Psoas muscle (tissue), 8 donors: ENCODE measurements around the gene TOPBP1. TPM values are rescaled to one million over a fixed set of nuclear protein-coding genes. Genes with fewer than 3 reads are reported as not detected.
A peak's percentile ranks its signal among the peaks of the same experiment; 100 is the strongest.
"Not testable (repeated sequence)": the region's sequence is repeated elsewhere in the genome, so short reads cannot be mapped to it uniquely, and the experiment has no call there.

Source experiments
- ATAC-seq, 4 donors: fragments of 200-7000 bp; cut with Tn5 transposase; one replicate each; pipeline ENCODE4 v1.9.1; 2020; ENCODE audit warnings: moderate library complexity in 3 of 4, mild to moderate bottlenecking in 2 of 4
- DNase-seq, 2 donors: peaks; one replicate each; pipeline ENCODE4 v3.0.0-alpha.2; 2020
- H3K27ac ChIP-seq: fragments of 200-600 bp; one replicate; pipeline ENCODE4 v1.8.0; 2022
- H3K27me3 ChIP-seq, 3 donors: fragments of 200-600 bp in 1 of 3; one replicate each; pipeline versions ENCODE4 v1.6.1 to v1.8.0; 2013 to 2022; ENCODE audit warnings: low read length in 2 of 3, mild to moderate bottlenecking in 2 of 3, moderate library complexity in 1 of 3; ENCODE audit not compliant: insufficient read depth in 3 of 3
- H3K36me3 ChIP-seq, 2 donors: fragments of 200-600 bp in 1 of 2; one replicate each; pipeline versions ENCODE4 v1.6.1 to v1.8.0; 2013 to 2022; ENCODE audit warnings: low read depth in 1 of 2, mild to moderate bottlenecking in 1 of 2, moderate library complexity in 1 of 2; ENCODE audit not compliant: insufficient read depth in 1 of 2
- H3K4me1 ChIP-seq: fragments of 200-600 bp; one replicate; pipeline ENCODE4 v1.8.0; 2022
- H3K4me3 ChIP-seq: fragments of 200-600 bp; one replicate; pipeline ENCODE4 v1.8.0; 2022; ENCODE audit warnings: mild to moderate bottlenecking
- H3K9me3 ChIP-seq: fragments of 200-600 bp; one replicate; pipeline ENCODE4 v1.8.0; 2022
- CTCF ChIP-seq: fragments of 200-600 bp; IDR thresholded peaks from one replicate; pipeline ENCODE4 v1.8.0; 2022; ENCODE audit warnings: antibody characterized with exemption
- WGBS, 3 donors: extraction: QIAGEN DNeasy Blood & Tissue Kit; methylation state at CpG; one replicate each; pipeline versions ENCODE4 v1.1.6 to v1.1.7; 2013; 5-methylcytosine and 5-hydroxymethylcytosine counted together
- intact Hi-C, 2 donors: fragments of 100-400 bp; cut with DNase I; formaldehyde crosslinking; loops; one replicate each; pipeline versions ENCODE4 v1.11.0 to v1.14.2; 2022
- polyA plus RNA-seq, 3 donors: library from polyadenylated mRNA; stranded (reverse); fragments of 200-250 nt; gene quantifications; one replicate each; pipeline ENCODE4 v1.2.3, GENCODE V29; 2013
- total RNA-seq, 4 donors: library from RNA; stranded (reverse); fragmentation: NEBNext Ultra II Directional in 2 of 4; extraction: Animal tissue kit (Norgen Biotek cat#: 25700) in 2 of 4; gene quantifications; one replicate each; pipeline versions ENCODE4 v1.2.1 to v1.2.4, GENCODE V29; 2021 to 2023
- donor health status: healthy with polysubstance abuse.
- donor health status: DM: no; HTN: no; CAD: no; lungs with moderate emphysema.
- donor health status: Bipolar disorder and iron deficiency.
- donor health status: healthy.
- donor health status: DM: yes; HTN: yes; CAD: no.
- donor health status: DM: no; HTN: no; CAD: no.
- donor health status: DM: no; HTN: no; CAD: no.
- donor health status: DM: yes; HTN: yes; CAD: no.

The TOPBP1 gene
- total and polyA plus RNA-seq, 7 donors, result 5.7 to 10.5 (median 7.4) TPM

DNA sequence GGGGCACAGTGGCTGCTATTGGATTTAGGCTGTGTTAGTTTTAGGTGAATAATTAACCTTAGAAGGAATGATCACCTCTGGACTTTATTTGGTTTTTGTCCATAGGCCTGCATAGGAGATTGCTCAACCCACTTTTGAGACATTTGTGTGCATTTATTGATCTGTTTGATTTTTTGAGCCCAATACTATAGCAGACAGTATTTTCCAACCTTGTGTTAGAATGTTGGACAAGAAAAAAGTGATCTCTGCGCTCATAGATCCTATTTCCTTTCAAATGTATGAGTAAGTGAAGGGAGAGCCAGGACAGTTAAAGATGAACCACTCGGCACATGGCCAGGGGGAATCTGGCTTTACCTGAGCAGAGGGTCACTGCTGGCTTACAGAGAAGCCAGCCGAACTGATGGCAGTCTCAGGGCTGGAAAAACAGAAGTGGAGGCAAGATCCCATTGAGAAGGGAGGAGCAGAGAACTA, 8.8 kb upstream of the TOPBP1 start:
- Histone ChIP-seq H3K27me3 (peaks cover 0 to 31% (median 11%) of the 10 kb centered on the region in 3 donors), H3K27ac (no peak overlapping the region), H3K4me3 (no peak overlapping the region), H3K9me3 (no peaks in the 10 kb centered on the region), H3K36me3 (no peaks in the 10 kb centered on the region), H3K4me1 (no peaks in the 10 kb centered on the region)
- intact Hi-C loops, result no loop called here
- WGBS, 3 donors, result 82 to 90% (median 89%) methylated on average over 3 of the region's 3 CpGs
- no peak for DNase-seq
- TF ChIP-seq CTCF, result no peak
- ATAC-seq, result no peak

GRCh38 chr3:133669949-133670524, 8.3 kb upstream of the TOPBP1 start:
- ATAC-seq, result no peak
- Histone ChIP-seq H3K27ac (no peak overlapping the region), H3K4me1 (no peaks in the 10 kb centered on the region), H3K9me3 (no peaks in the 10 kb centered on the region), H3K4me3 (no peak overlapping the region), H3K27me3 (peaks cover 0 to 28% (median 11%) of the 10 kb centered on the region in 3 donors), H3K36me3 (no peaks in the 10 kb centered on the region)
- TF ChIP-seq CTCF, result no peak
- no peak for DNase-seq
- intact Hi-C loops, result loop anchor here in 1 of 2 donors (10.0 kb wide), 2 partner anchors 125 to 255 kb away; no protein-coding TSS in a partner anchor
- WGBS, 3 donors, result 82 to 90% (median 84%) methylated on average over 4 of the region's 4 CpGs

DNA sequence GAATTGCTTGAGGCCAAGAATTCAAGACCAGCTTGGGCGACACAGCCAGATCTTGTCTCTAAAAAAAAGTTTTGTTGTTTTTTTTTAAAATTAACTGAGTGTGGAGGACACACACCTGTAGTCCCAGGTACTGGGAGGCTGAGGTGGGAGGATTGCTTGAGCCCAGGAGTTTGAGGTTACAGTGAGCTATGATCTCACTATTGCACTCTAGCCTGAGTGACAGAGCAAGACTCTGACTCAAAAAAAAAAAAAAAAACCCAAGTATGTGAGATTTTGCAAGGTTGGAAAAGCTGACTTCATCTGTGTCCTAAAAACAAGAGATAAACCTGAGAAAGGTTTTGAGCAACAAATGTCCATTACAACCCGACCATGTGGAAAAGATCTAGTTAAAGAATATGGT, 5.4 kb upstream of the TOPBP1 start:
- no peak overlapping the region for H3K27ac ChIP-seq
- peaks cover 4% of the 10 kb centered on the region for H3K4me1 ChIP-seq
- ATAC-seq, result no peak
- DNase-seq, result no peak
- no peak overlapping the region for H3K4me3 ChIP-seq
- no peaks in the 10 kb centered on the region for H3K9me3 ChIP-seq
- no peak for TF ChIP-seq CTCF
- intact Hi-C loops, result loop anchor here in 1 of 2 donors (10.0 kb wide), 2 partner anchors 128 to 258 kb away; no protein-coding TSS in a partner anchor
- peaks cover 0 to 10% (median 0%) of the 10 kb centered on the region in 3 donors for H3K27me3 ChIP-seq
- 85 to 96% (median 94%) methylated on average over 2 of the region's 2 CpGs for WGBS, 3 donors
- no peaks in the 10 kb centered on the region for H3K36me3 ChIP-seq

DNA sequence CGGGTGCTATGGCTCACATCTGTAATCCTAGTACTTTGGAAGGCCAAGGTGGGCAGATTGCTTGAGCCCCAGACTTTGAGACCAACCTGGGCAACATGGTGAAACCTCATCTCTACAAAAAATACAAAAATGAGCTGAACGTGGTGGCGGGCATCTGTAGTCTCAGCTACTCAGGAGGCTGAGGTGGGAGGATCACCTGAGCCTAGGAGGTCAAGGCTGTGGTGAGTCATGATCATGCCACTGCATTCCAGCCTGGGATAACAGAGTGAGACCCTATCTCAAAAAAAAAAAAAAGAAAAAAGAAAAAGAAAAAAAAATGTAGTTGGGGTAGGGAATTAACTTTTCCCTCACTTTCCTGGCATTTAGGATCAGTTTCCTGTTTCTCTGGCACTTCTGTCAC, 3.4 kb upstream of the TOPBP1 start:
- not testable (repeated sequence) for H3K27me3 ChIP-seq, ATAC-seq, H3K9me3 ChIP-seq, H3K27ac ChIP-seq, H3K36me3 ChIP-seq, DNase-seq, H3K4me3 ChIP-seq
- WGBS, 3 donors, result 91 to 96% (median 96%) methylated on average over 3 of the region's 3 CpGs
- peaks cover 12% of the 10 kb centered on the region for H3K4me1 ChIP-seq
- intact Hi-C loops, result loop anchor here in 1 of 2 donors (10.0 kb wide), 2 partner anchors 130 to 260 kb away; no protein-coding TSS in a partner anchor

GRCh38 chr3:133663569-133664313, 2.0 kb upstream of the TOPBP1 start:
- TF ChIP-seq CTCF, result peak; percentile 48
- Histone ChIP-seq H3K27ac (no peak overlapping the region), H3K9me3 (no peaks in the 10 kb centered on the region), H3K4me1 (peaks cover 12% of the 10 kb centered on the region), H3K4me3 (no peak overlapping the region), H3K36me3 (peaks cover 0 to 6% of the 10 kb centered on the region in 2 donors), H3K27me3 (no peaks in the 10 kb centered on the region)
- peak; percentile 41 to 58 (median 50) for ATAC-seq
- intact Hi-C loops, result loop anchor here (5.0 to 10.0 kb wide), 4 partner anchors 131 to 269 kb away; partner anchors contain the start of gene SRPRB (in 1 of the 2)
- WGBS, 3 donors, result 53 to 56% (median 56%) methylated on average over 7 of the region's 7 CpGs
- DNase-seq, result no peak
